HG03432 (cell line): ENCODE measurements around the gene IRF6.

Experiments
- ATAC-seq: cut with Tn5 transposase; IDR thresholded peaks from one replicate; pipeline ENCODE4 v1.9.1; 2021; ENCODE audit warnings: mild to moderate bottlenecking, moderate library complexity; ENCODE audit not compliant: unreplicated experiment

Gene IRF6

GRCh38 chr1:209791920-209792319 is 14.0 kb downstream of the IRF6 start:
- no peak for ATAC-seq

GRCh38 chr1:209790286-209791193 is 15.4 kb downstream of the IRF6 start:
- no peak for ATAC-seq

- ATAC-seq, result no peak
Measured at GRCh38 chr1:209789245-209789644, 16.7 kb downstream of the IRF6 start.

GRCh38 chr1:209787551-209787950 is 18.4 kb downstream of the IRF6 start:
- no peak for ATAC-seq

- ATAC-seq, result no peak
Measured at GRCh38 chr1:209786146-209786545, 19.8 kb downstream of the IRF6 start.

GRCh38 chr1:209785592-209785991 is 20.4 kb downstream of the IRF6 start:
- ATAC-seq, result no peak

GRCh38 chr1:209784265-209785169 is 21.4 kb downstream of the IRF6 start, which contains the start of gene C1orf74:
C1orf74 (minus strand) TSS chr1:209784559; CDS start chr1:209783634, 925 bp downstream.
- ATAC-seq, result peak; percentile 99

- ATAC-seq, result no peak
Measured at GRCh38 chr1:209783386-209783785, 22.6 kb downstream of the IRF6 start.

- no peak for ATAC-seq
Measured at GRCh38 chr1:209780268-209780667, 25.7 kb downstream of the IRF6 start.

- ATAC-seq, result no peak
Measured at GRCh38 chr1:209778102-209778501, 27.8 kb downstream of the IRF6 start.

- ATAC-seq, result no peak
Measured at GRCh38 chr1:209777587-209777986, 28.4 kb downstream of the IRF6 start.

- ATAC-seq, result no peak
Measured at GRCh38 chr1:209775678-209776077, 30.3 kb downstream of the IRF6 start.

GRCh38 chr1:209774592-209774991 is 31.4 kb downstream of the IRF6 start:
- peak; percentile 65 for ATAC-seq

GRCh38 chr1:209772126-209772525 is 33.8 kb downstream of the IRF6 start:
- ATAC-seq, result no peak

- no peak for ATAC-seq
Measured at GRCh38 chr1:209770636-209771415, 35.1 kb downstream of the IRF6 start.

GRCh38 chr1:209769971-209770370 is 36.0 kb downstream of the IRF6 start:
- ATAC-seq, result no peak

- peak; percentile 83 for ATAC-seq
Measured at GRCh38 chr1:209769171-209769904, 36.6 kb downstream of the IRF6 start.

GRCh38 chr1:209768354-209768774 is 37.6 kb downstream of the IRF6 start:
- ATAC-seq, result peak; percentile 90

- ATAC-seq, result no peak
Measured at GRCh38 chr1:209767706-209768105, 38.2 kb downstream of the IRF6 start.

- ATAC-seq, result no peak
Measured at GRCh38 chr1:209767096-209767495, 38.8 kb downstream of the IRF6 start.
